Transverse colon (tissue), 4 donors: ENCODE measurements around the gene COL4A6. TPM values are rescaled to one million over a fixed set of nuclear protein-coding genes. Genes with fewer than 3 reads are reported as not detected.

Experiments
- DNase-seq: peaks from one replicate; pipeline ENCODE4 v3.0.0-alpha.2; 2019
- H3K27ac ChIP-seq, 4 donors: fragments of 200-600 bp; sonication (generic); 2 replicates each; pipeline ENCODE4 v1.5.1; 2016 to 2018; ENCODE audit warnings: inconsistent platforms in 4 of 4
- H3K27me3 ChIP-seq: fragments of 200-600 bp; sonication (generic); 2 replicates; pipeline ENCODE4 v1.5.1; 2017; ENCODE audit warnings: inconsistent platforms
- H3K36me3 ChIP-seq, 4 donors: fragments of 200-600 bp; sonication (generic); 2 replicates each; pipeline ENCODE4 v1.5.1; 2017 to 2019; ENCODE audit warnings: inconsistent platforms in 4 of 4
- H3K4me1 ChIP-seq, 4 donors: fragments of 200-600 bp; sonication (generic); 2 replicates each; pipeline ENCODE4 v1.5.1; 2017 to 2020; ENCODE audit warnings: inconsistent platforms in 4 of 4
- H3K4me3 ChIP-seq, 4 donors: fragments of 200-600 bp; sonication (generic); 1 replicate in 1 of 4; 2 replicates in 3 of 4; pipeline versions ENCODE4 v1.5.1 to v1.6.1; 2017 to 2019; ENCODE audit warnings: inconsistent platforms in 4 of 4
- H3K9me3 ChIP-seq, 2 donors: fragments of 200-600 bp; sonication (generic); 2 replicates each; pipeline ENCODE4 v1.5.1; 2017 to 2019; ENCODE audit warnings: inconsistent platforms in 2 of 2
- EP300 ChIP-seq: sonication (generic); formaldehyde crosslinking; IDR thresholded peaks from one replicate; pipeline ENCODE4 v1.6.1; 2017; ENCODE audit warnings: antibody characterized with exemption, low read depth
- POLR2A ChIP-seq: fragments of 450-650 bp; IDR thresholded peaks from one replicate; pipeline ENCODE4 v1.6.1; 2016; ENCODE audit warnings: antibody characterized with exemption, mild to moderate bottlenecking, moderate library complexity
- POLR2AphosphoS5 ChIP-seq, 3 donors: sonication (generic); formaldehyde crosslinking; IDR thresholded peaks; one replicate each; pipeline ENCODE4 v1.6.1; 2016; ENCODE audit warnings: antibody characterized with exemption in 3 of 3
- WGBS, 2 donors: methylation state at CpG; one replicate each; pipeline ENCODE4 v1.1.5; 2018; ENCODE audit warnings: low coverage in 1 of 2; 5-methylcytosine and 5-hydroxymethylcytosine counted together
- in situ Hi-C, 4 donors: fragments of 200-750 bp; cut with MboI; loops; one replicate each; pipeline versions ENCODE4 v1.15.0 to v1.15.1; 2017; ENCODE audit warnings: low sequenced_read_pairs in 3 of 4, low pct_ligation_motif_present in 1 of 4, low pct_unique_long_range_greater_than_20kb in 1 of 4
- intact Hi-C: fragments of 100-400 bp; cut with DNase I; formaldehyde crosslinking; loops from one replicate; pipeline ENCODE4 v1.15.1; 2023; ENCODE audit warnings: low total_unique reads
- total RNA-seq, 4 donors: library from RNA; depleted of rRNA; stranded (reverse); fragments of >200 nt; gene quantifications; one replicate each; pipeline ENCODE4 v1.1.0, GENCODE V29; 2016
- TF ChIP-seq, protein P1 (sequence below), 5 experiments: fragments of 200-600 bp in 3 of 5; fragments of 450-650 bp in 2 of 5; sonication (generic) in 3 of 5; IDR thresholded peaks; 1 replicate in 2 of 5; 2 replicates in 3 of 5; pipeline ENCODE4 v1.5.1; 2016 to 2017; ENCODE audit warnings: antibody characterized with exemption in 5 of 5, inconsistent platforms in 3 of 5, mild to moderate bottlenecking in 2 of 5, moderate library complexity in 1 of 5

The COL4A6 gene
- total RNA-seq, 4 donors from 2014 or later: 0.32 to 0.75 (median 0.57) TPM

DNA sequence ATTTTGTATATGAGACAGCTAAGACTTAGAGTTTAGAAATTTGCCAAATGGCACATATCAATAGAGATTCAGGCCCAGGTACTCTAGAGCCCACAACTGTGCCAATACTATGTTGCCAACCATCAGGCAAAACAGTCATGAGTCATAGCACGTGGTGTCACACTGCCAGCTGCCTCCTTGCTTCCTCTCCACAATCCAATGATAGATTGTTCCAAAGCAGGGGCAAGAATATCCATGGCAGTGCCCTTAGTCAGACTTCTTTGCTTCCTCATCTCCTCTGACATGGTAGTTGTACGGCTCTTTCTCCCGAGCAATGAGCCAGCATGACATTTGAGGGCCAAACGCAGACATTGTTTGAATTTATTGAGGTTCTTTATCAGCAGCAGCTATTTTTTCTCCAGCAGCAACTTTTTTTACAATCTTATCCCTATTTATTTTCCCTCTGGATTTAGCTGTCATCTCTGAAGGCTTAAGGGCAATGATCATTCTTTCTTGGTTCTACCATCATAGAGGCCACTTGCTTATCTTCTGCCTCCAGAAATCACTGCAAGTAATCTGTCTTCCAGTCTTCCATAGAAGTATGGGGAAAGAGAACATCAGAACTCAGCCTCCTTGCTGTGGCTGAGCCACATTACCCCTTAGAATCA lies 169.7 kb downstream of the COL4A6 start:
- no peak for DNase-seq
- TF ChIP-seq POLR2A (no peak), POLR2AphosphoS5 (IDR thresholded peaks at IDR 0.05) (no peak), EP300 (no peak)
- TF ChIP-seq, protein P1, sequence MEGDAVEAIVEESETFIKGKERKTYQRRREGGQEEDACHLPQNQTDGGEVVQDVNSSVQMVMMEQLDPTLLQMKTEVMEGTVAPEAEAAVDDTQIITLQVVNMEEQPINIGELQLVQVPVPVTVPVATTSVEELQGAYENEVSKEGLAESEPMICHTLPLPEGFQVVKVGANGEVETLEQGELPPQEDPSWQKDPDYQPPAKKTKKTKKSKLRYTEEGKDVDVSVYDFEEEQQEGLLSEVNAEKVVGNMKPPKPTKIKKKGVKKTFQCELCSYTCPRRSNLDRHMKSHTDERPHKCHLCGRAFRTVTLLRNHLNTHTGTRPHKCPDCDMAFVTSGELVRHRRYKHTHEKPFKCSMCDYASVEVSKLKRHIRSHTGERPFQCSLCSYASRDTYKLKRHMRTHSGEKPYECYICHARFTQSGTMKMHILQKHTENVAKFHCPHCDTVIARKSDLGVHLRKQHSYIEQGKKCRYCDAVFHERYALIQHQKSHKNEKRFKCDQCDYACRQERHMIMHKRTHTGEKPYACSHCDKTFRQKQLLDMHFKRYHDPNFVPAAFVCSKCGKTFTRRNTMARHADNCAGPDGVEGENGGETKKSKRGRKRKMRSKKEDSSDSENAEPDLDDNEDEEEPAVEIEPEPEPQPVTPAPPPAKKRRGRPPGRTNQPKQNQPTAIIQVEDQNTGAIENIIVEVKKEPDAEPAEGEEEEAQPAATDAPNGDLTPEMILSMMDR (IDR thresholded peaks at IDR 0.05): no peak
- intact Hi-C loops: no loop called here
- Histone ChIP-seq H3K36me3 (no peaks in the 10 kb centered on the region), H3K4me1 (no peaks in the 10 kb centered on the region), H3K4me3 (no peak overlapping the region), H3K27me3 (no peaks in the 10 kb centered on the region), H3K9me3 (no peaks in the 10 kb centered on the region), H3K27ac (no peak overlapping the region)
- in situ Hi-C loops: no loop called here
- WGBS, 2 donors: 72 to 75% methylated on average over 3 to 4 of the region's 4 CpGs

DNA sequence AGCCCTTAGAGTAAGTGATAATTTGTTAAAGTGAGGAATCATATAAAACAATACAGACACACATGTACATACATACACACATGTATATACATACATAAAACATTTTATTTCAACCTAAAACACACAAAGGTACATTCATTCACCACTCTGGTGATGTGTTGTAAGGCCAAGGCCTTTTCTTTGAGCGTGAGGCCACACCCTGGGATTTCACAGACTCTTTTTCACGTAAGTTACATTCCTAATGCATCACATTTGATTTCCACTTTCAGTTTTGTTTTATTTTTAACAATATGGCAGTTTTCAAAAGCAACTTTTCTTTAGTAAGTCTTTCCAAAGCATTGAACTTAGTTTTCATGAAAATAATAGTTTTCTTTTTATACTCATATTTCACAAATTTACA lies 170.7 kb downstream of the COL4A6 start:
- Histone ChIP-seq H3K36me3 (no peaks in the 10 kb centered on the region), H3K4me3 (no peak overlapping the region), H3K27me3 (no peaks in the 10 kb centered on the region), H3K4me1 (no peaks in the 10 kb centered on the region), H3K9me3 (no peaks in the 10 kb centered on the region), H3K27ac (no peak overlapping the region)
- intact Hi-C loops: no loop called here
- no peak for TF ChIP-seq POLR2A
- TF ChIP-seq POLR2AphosphoS5 (IDR thresholded peaks at IDR 0.05): no peak
- no peak for TF ChIP-seq EP300
- TF ChIP-seq, protein P1 (IDR thresholded peaks at IDR 0.05): no peak
- in situ Hi-C loops: no loop called here
- WGBS, 2 donors: 28% methylated on average over 2 of the region's 2 CpGs; no CpG with 5 or more reads in 1 of the 2 donors
- no peak for DNase-seq

DNA sequence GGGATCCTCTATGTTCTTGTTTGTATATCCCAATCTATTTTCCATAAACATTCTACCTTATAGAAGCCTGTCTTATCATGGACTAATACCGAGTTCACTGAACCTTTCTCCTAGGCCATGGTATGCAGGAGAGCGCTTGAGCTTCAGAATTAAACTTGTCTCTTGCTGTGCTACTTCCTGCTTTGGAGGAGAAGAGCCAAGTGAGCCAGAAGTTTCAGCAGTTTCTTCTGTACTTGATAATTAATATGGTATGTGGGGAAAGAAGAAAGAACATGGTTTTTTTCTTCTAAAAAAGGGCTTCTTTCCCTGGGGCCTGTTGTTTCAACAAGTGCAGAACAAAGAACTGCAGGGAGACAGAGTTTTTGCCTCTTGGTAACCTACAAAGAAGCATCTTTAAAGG lies 173.8 kb downstream of the COL4A6 start:
- H3K36me3 ChIP-seq: no peaks in the 10 kb centered on the region
- no peaks in the 10 kb centered on the region for H3K9me3 ChIP-seq
- intact Hi-C loops: no loop called here
- no peaks in the 10 kb centered on the region for H3K4me1 ChIP-seq
- no peak overlapping the region for H3K27ac ChIP-seq
- DNase-seq: no peak
- TF ChIP-seq EP300: no peak
- TF ChIP-seq POLR2A: no peak
- no peak for TF ChIP-seq POLR2AphosphoS5 (IDR thresholded peaks at IDR 0.05)
- TF ChIP-seq, protein P1 (IDR thresholded peaks at IDR 0.05): no peak
- 54 to 100% methylated on average over 1 to 2 of the region's 2 CpGs for WGBS, 2 donors
- H3K4me3 ChIP-seq: no peak overlapping the region
- no peaks in the 10 kb centered on the region for H3K27me3 ChIP-seq
- in situ Hi-C loops: no loop called here

DNA sequence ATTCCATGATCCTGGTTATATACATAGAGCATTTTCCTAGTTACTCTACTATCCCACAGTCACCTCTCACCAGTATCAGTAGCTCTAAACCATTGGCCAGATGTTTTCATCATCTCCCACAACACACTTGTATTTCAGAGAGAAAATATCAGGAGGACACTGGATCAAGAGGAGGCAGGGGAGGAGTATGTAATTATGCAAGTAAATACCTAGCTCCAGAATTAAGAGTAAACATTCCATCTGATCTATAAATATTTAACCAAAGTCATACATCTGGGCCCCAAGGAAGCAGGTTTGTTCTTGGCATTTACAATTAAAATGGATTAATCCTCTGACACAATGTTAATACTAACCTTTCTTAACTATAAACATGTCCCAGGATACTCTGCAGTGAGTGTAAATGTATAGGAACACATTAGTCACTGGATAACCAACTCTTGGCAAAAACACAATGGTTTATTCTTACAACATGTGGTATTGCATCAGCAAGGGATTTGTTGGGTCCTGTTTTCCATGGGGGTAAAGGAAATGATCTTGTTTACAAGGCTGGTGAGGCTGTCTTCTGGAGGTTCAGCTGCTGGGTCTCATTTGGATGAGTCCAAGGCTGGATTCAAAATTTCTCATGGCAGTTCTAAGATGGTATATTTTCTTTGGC lies 176.5 kb downstream of the COL4A6 start:
- no peaks in the 10 kb centered on the region for H3K27me3 ChIP-seq
- intact Hi-C loops (no loop called here), in situ Hi-C loops (no loop called here)
- no peaks in the 10 kb centered on the region for H3K4me1 ChIP-seq
- no peaks in the 10 kb centered on the region for H3K36me3 ChIP-seq
- no peaks in the 10 kb centered on the region for H3K9me3 ChIP-seq
- H3K4me3 ChIP-seq: no peak overlapping the region
- no peak for DNase-seq
- TF ChIP-seq EP300 (no peak), POLR2AphosphoS5 (IDR thresholded peaks at IDR 0.05) (no peak), POLR2A (no peak)
- TF ChIP-seq, protein P1 (IDR thresholded peaks at IDR 0.05): no peak
- no peak overlapping the region for H3K27ac ChIP-seq
